CD4-positive, alpha-beta T cell (primary cell): ENCODE data around the gene ADARB2. TPM values are rescaled to one million over a fixed set of nuclear protein-coding genes. Genes with fewer than 3 reads are reported as not detected.

Source experiments
- ATAC-seq: fragments of 200-7000 bp; cut with Tn5 transposase; one replicate; pipeline ENCODE4 v1.10.0; 2022; ENCODE audit warnings: mild to moderate bottlenecking; ENCODE audit not compliant: poor library complexity
- CTCF ChIA-PET: fragments of 350-600 bp; sonication (Branson Sonifier 250); formaldehyde crosslinking; loops from one replicate; lab custom pipeline; 2021; ENCODE audit warnings: antibody characterized with exemption, inconsistent platforms; lab: Charles Lee
- POLR2A ChIA-PET: fragments of 350-600 bp; sonication (Branson Sonifier 250); formaldehyde crosslinking; loops from one replicate; lab custom pipeline; 2021; ENCODE audit warnings: antibody characterized with exemption, inconsistent platforms; lab: Charles Lee
- DNase-seq, 14 experiments: peaks; one replicate each; pipeline ENCODE4 v3.0.0-alpha.2; 2013 to 2020; ENCODE audit warnings: mixed read lengths in 2 of 14
- H3K27ac ChIP-seq, 2 donors: one replicate each; pipeline versions ENCODE4 v1.5.1 to v1.7.0; 2013; ENCODE audit warnings: low read length in 2 of 2, low read depth in 1 of 2, mild to moderate bottlenecking in 1 of 2
- H3K27me3 ChIP-seq, 2 experiments: 1 replicate in 1 of 2; 2 replicates in 1 of 2; pipeline versions ENCODE4 v1.6.1 to v1.7.0; 2013; ENCODE audit warnings: low read length in 2 of 2, control low read depth in 1 of 2, mild to moderate bottlenecking in 1 of 2, moderate library complexity in 1 of 2; ENCODE audit not compliant: insufficient read depth in 2 of 2, control insufficient read depth in 1 of 2
- H3K36me3 ChIP-seq: one replicate; pipeline ENCODE4 v1.6.1; 2013; ENCODE audit warnings: low read length, control low read depth; ENCODE audit not compliant: insufficient read depth
- H3K4me1 ChIP-seq: one replicate; pipeline ENCODE4 v1.6.1; 2013; ENCODE audit warnings: low read length, control low read depth; ENCODE audit not compliant: insufficient read depth
- H3K4me3 ChIP-seq: one replicate; pipeline ENCODE4 v1.5.1; 2013; ENCODE audit warnings: mild to moderate bottlenecking, low read length, moderate library complexity
- H3K9me3 ChIP-seq, 2 experiments: 1 replicate in 1 of 2; 2 replicates in 1 of 2; pipeline versions ENCODE4 v1.6.1 to v1.7.0; 2013; ENCODE audit warnings: low read length in 2 of 2, mild to moderate bottlenecking in 2 of 2, control low read depth in 1 of 2, moderate library complexity in 1 of 2; ENCODE audit not compliant: control insufficient read depth in 1 of 2, insufficient read depth in 1 of 2
- H3K27ac Mint-ChIP-seq: one replicate; pipeline ENCODE4 v1.8.0; 2020; ENCODE audit warnings: mixed read lengths
- H3K27me3 Mint-ChIP-seq: one replicate; pipeline ENCODE4 v1.8.0; 2021; ENCODE audit warnings: mixed read lengths
- H3K36me3 Mint-ChIP-seq: one replicate; pipeline ENCODE4 v1.8.0; 2021; ENCODE audit warnings: low read depth, mixed read lengths
- H3K4me1 Mint-ChIP-seq: one replicate; pipeline ENCODE4 v1.8.0; 2021; ENCODE audit warnings: low read depth, mixed read lengths
- H3K4me3 Mint-ChIP-seq: one replicate; pipeline ENCODE4 v1.8.0; 2020; ENCODE audit warnings: mild to moderate bottlenecking, mixed read lengths
- H3K9me3 Mint-ChIP-seq: one replicate; pipeline ENCODE4 v1.8.0; 2020; ENCODE audit warnings: mixed read lengths
- CTCF ChIP-seq: fragments of 200-600 bp; IDR thresholded peaks from one replicate; pipeline ENCODE4 v1.8.0; 2022; ENCODE audit warnings: antibody characterized with exemption, mild to moderate bottlenecking
- intact Hi-C, 2 experiments: fragments of 100-400 bp; cut with DNase I in 1 of 2; cut with micrococcal nuclease in 1 of 2; formaldehyde crosslinking; loops; one replicate each; pipeline versions ENCODE4 v1.15.1 to v1.9.0; 2023 to 2025; cut with DNase I, micrococcal nuclease
- total RNA-seq, 174 experiments: library from RNA in 2 of 174; stranded (reverse) in 2 of 174; gene quantifications; one replicate each; pipeline ENCODE4 v1.2.3 and lab custom pipeline; 2021 to 2026

ADARB2 gene
- total RNA-seq, 2 experiments from 2014 or later = 0.14 TPM; not detected in 1

- Mint-ChIP-seq H3K4me1 (no peaks in the 10 kb centered on the region), H3K27me3 (peaks cover 65% of the 10 kb centered on the region), H3K27ac (no peak overlapping the region), H3K9me3 (no peaks in the 10 kb centered on the region), H3K4me3 (no peak overlapping the region), H3K36me3 (no peaks in the 10 kb centered on the region)
- DNase-seq (no peak), ATAC-seq (no peak)
- ChIA-PET POLR2A (no interaction called here), CTCF (no interaction called here)
- peak; percentile 7 for TF ChIP-seq CTCF
- no peak overlapping the region for H3K27ac ChIP-seq
- no peak overlapping the region for H3K4me3 ChIP-seq
- intact Hi-C loops = no loop called here
- peaks cover 0 to 24% of the 10 kb centered on the region in 2 experiments for H3K27me3 ChIP-seq
- peaks cover 0 to 7% of the 10 kb centered on the region in 2 experiments for H3K9me3 ChIP-seq
- no peaks in the 10 kb centered on the region for H3K4me1 ChIP-seq
- H3K36me3 ChIP-seq = no peaks in the 10 kb centered on the region
These were observed 128.3 kb downstream of the ADARB2 start for GRCh38 chr10:1608851-1609647.

GRCh38 chr10:1608408-1608807, 128.9 kb downstream of the ADARB2 start:
- H3K4me1 Mint-ChIP-seq = no peaks in the 10 kb centered on the region
- ChIA-PET CTCF (no interaction called here), POLR2A (no interaction called here)
- Histone ChIP-seq H3K36me3 (no peaks in the 10 kb centered on the region), H3K9me3 (peaks cover 0 to 7% of the 10 kb centered on the region in 2 experiments), H3K4me1 (no peaks in the 10 kb centered on the region), H3K27ac (no peak overlapping the region), H3K4me3 (no peak overlapping the region), H3K27me3 (peaks cover 0 to 24% of the 10 kb centered on the region in 2 experiments)
- intact Hi-C loops = no loop called here
- no peak overlapping the region for H3K27ac Mint-ChIP-seq
- ATAC-seq (no peak), DNase-seq (no peak)
- TF ChIP-seq CTCF = peak; percentile 10
- peaks cover 65% of the 10 kb centered on the region for H3K27me3 Mint-ChIP-seq
- no peaks in the 10 kb centered on the region for H3K36me3 Mint-ChIP-seq
- H3K9me3 Mint-ChIP-seq = no peaks in the 10 kb centered on the region
- no peak overlapping the region for H3K4me3 Mint-ChIP-seq

GRCh38 chr10:1607466-1607865, 129.9 kb downstream of the ADARB2 start:
- DNase-seq = no peak
- TF ChIP-seq CTCF = no peak
- ATAC-seq = no peak
- Mint-ChIP-seq H3K27ac (no peak overlapping the region), H3K4me1 (no peaks in the 10 kb centered on the region), H3K27me3 (peaks cover 58% of the 10 kb centered on the region), H3K36me3 (no peaks in the 10 kb centered on the region), H3K9me3 (no peaks in the 10 kb centered on the region), H3K4me3 (no peak overlapping the region)
- no peak overlapping the region for H3K27ac ChIP-seq
- intact Hi-C loops = no loop called here
- peaks cover 0 to 7% of the 10 kb centered on the region in 2 experiments for H3K9me3 ChIP-seq
- CTCF ChIA-PET = no interaction called here
- no peaks in the 10 kb centered on the region for H3K36me3 ChIP-seq
- POLR2A ChIA-PET = no interaction called here
- H3K4me3 ChIP-seq = no peak overlapping the region
- H3K4me1 ChIP-seq = no peaks in the 10 kb centered on the region
- peaks cover 2 to 24% of the 10 kb centered on the region in 2 experiments for H3K27me3 ChIP-seq
